Osteoblast (primary cell): ENCODE data around the gene VPREB3. TPM values are rescaled to one million over a fixed set of nuclear protein-coding genes. Genes with fewer than 3 reads are reported as not detected.
"Not testable (repeated sequence)": the region's sequence is repeated elsewhere in the genome, so short reads cannot be mapped to it uniquely, and the experiment has no call there.

ENCODE experiments used
- DNase-seq: peaks from one replicate; pipeline ENCODE4 v3.0.0; 2011; ENCODE audit warnings: low spot score, mixed read lengths; ENCODE audit not compliant: insufficient read length; ENCODE audit errors: missing footprints
- H2AFZ ChIP-seq: 2 replicates; pipeline ENCODE4 v1.6.0; 2011; ENCODE audit warnings: mild to moderate bottlenecking, low read length
- H3K27ac ChIP-seq: 2 replicates; pipeline ENCODE4 v1.5.1; 2011; ENCODE audit warnings: mild to moderate bottlenecking, low read depth, low read length, moderate library complexity
- H3K27me3 ChIP-seq: 2 replicates; pipeline ENCODE4 v1.6.0; 2012; ENCODE audit warnings: mild to moderate bottlenecking, control low read depth, inconsistent platforms, low read length, moderate library complexity; ENCODE audit not compliant: insufficient read depth
- H3K36me3 ChIP-seq: 2 replicates; pipeline ENCODE4 v1.5.1; 2011; ENCODE audit warnings: mild to moderate bottlenecking, low read length, control low read depth, moderate library complexity; ENCODE audit not compliant: insufficient read depth
- H3K4me1 ChIP-seq: 2 replicates; pipeline ENCODE4 v1.5.1; 2011; ENCODE audit warnings: mild to moderate bottlenecking, low read length, control low read depth, moderate library complexity; ENCODE audit not compliant: insufficient read depth
- H3K4me2 ChIP-seq: 2 replicates; pipeline ENCODE4 v1.6.0; 2011; ENCODE audit warnings: mild to moderate bottlenecking, low read length; ENCODE audit not compliant: insufficient read depth
- H3K4me3 ChIP-seq: fragments of 200-600 bp; sonication (generic); 3 replicates; pipeline ENCODE4 v1.5.1; 2012; ENCODE audit warnings: mild to moderate bottlenecking, low read length, inconsistent platforms; ENCODE audit not compliant: insufficient read depth
- H3K79me2 ChIP-seq: 2 replicates; pipeline ENCODE4 v1.6.0; 2012; ENCODE audit warnings: mild to moderate bottlenecking, low read length, control low read depth, inconsistent platforms; ENCODE audit not compliant: insufficient read depth
- H3K9me3 ChIP-seq: 2 replicates; pipeline ENCODE4 v1.5.1; 2011; ENCODE audit warnings: low read depth, low read length, control low read depth
- H4K20me1 ChIP-seq: 2 replicates; pipeline ENCODE4 v1.6.0; 2012; ENCODE audit warnings: mild to moderate bottlenecking, low read length, control low read depth; ENCODE audit not compliant: insufficient read depth
- total RNA-seq: library from RNA; depleted of rRNA; stranded (reverse); fragments of >200 nt; gene quantifications from 2 replicates; pipeline ENCODE4 v1.2.3, GENCODE V29; 2012
- TF ChIP-seq, protein P1 (sequence below): IDR thresholded peaks from 2 replicates; pipeline ENCODE4 v1.5.1; 2011; ENCODE audit warnings: mild to moderate bottlenecking, low read depth, low read length, moderate library complexity; ENCODE audit errors: extremely low read depth

VPREB3 gene
- total RNA-seq, 1 donor: not detected

DNA sequence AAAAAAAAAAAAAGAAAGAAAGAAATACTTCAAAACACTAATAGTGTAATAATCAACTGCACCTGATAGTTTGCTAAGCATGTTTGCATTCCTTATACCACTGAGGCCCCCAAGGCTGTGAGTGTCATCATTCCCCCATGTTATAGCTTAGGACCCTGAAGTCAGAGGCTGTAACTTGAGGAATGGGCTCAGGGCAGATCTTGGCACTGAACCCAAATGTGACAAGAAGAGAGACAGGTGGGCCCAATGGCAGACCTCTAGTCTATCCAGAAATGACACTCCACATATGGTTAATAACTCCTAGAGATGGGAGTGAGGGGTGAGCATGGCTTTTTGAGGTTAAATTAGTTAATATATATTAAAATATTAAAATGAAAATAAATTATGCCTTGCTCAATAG, 16.5 kb downstream of the VPREB3 start:
- no peak overlapping the region for H3K4me2 ChIP-seq
- no peak overlapping the region for H2AFZ ChIP-seq
- DNase-seq: no peak
- no peak overlapping the region for H3K27ac ChIP-seq
- no peaks in the 10 kb centered on the region for H3K4me1 ChIP-seq
- H3K79me2 ChIP-seq: no peaks in the 10 kb centered on the region
- peaks cover 2% of the 10 kb centered on the region for H3K36me3 ChIP-seq
- no peaks in the 10 kb centered on the region for H4K20me1 ChIP-seq
- TF ChIP-seq, protein P1, sequence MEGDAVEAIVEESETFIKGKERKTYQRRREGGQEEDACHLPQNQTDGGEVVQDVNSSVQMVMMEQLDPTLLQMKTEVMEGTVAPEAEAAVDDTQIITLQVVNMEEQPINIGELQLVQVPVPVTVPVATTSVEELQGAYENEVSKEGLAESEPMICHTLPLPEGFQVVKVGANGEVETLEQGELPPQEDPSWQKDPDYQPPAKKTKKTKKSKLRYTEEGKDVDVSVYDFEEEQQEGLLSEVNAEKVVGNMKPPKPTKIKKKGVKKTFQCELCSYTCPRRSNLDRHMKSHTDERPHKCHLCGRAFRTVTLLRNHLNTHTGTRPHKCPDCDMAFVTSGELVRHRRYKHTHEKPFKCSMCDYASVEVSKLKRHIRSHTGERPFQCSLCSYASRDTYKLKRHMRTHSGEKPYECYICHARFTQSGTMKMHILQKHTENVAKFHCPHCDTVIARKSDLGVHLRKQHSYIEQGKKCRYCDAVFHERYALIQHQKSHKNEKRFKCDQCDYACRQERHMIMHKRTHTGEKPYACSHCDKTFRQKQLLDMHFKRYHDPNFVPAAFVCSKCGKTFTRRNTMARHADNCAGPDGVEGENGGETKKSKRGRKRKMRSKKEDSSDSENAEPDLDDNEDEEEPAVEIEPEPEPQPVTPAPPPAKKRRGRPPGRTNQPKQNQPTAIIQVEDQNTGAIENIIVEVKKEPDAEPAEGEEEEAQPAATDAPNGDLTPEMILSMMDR: no peak
- no peaks in the 10 kb centered on the region for H3K27me3 ChIP-seq
- no peaks in the 10 kb centered on the region for H3K9me3 ChIP-seq
- H3K4me3 ChIP-seq: no peak overlapping the region

- H3K4me3 ChIP-seq, H4K20me1 ChIP-seq, H3K79me2 ChIP-seq, H3K4me1 ChIP-seq, H2AFZ ChIP-seq, DNase-seq, H3K27ac ChIP-seq, H3K4me2 ChIP-seq, H3K36me3 ChIP-seq, H3K9me3 ChIP-seq, H3K27me3 ChIP-seq: not testable (repeated sequence)
Measured at GRCh38 chr22:23728108-23728507, 26.1 kb downstream of the VPREB3 start.

DNA sequence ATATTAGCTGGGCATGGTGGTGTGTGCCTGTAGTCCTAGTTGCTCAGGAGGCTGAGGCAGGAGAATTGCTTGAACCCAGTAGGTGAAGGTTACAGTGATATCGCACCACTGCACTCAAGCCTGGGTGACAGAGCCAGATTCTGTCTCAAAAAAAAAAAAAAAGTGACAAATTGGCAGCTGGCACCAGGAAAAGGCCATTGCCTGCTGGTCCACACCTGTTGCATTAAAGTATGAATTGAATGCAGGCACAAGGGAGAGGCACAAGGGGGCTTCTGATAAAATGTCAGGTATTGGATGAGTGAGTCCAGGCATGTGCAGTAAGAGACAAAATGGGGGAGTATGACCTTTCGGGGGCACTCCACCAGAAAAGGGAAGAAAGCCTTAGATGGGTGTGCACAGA, 31.5 kb downstream of the VPREB3 start:
- Histone ChIP-seq H3K36me3 (no peaks in the 10 kb centered on the region), H3K79me2 (no peaks in the 10 kb centered on the region), H3K4me3 (no peak overlapping the region), H3K9me3 (no peaks in the 10 kb centered on the region), H3K27ac (no peak overlapping the region), H2AFZ (no peak overlapping the region), H3K4me1 (no peaks in the 10 kb centered on the region), H3K27me3 (peaks cover 2% of the 10 kb centered on the region), H3K4me2 (no peak overlapping the region), H4K20me1 (no peaks in the 10 kb centered on the region)
- no peak for DNase-seq
- TF ChIP-seq, protein P1: no peak

DNA sequence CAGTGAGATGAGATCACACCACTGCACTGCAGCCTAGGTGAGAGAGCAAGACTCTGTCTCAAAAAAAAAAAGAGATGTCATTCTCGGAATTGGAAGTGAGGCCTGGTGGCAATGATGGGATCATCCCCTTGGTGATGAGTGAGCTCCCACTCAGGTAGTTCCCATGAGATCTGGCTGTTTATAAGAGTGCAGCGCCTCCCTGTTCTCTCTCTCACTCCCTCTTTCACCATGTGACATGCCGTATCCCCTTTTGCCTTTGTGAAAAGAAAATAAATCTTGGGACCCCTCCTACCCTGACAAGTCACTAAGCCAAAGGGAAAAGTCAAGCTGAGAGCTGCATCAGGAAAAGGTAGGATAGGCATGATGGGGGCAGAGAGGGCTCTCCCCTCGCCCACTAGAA, 32.1 kb downstream of the VPREB3 start:
- Histone ChIP-seq H3K36me3 (no peaks in the 10 kb centered on the region), H3K4me3 (no peak overlapping the region), H3K4me1 (no peaks in the 10 kb centered on the region), H2AFZ (no peak overlapping the region), H3K27ac (no peak overlapping the region), H3K79me2 (no peaks in the 10 kb centered on the region), H3K9me3 (no peaks in the 10 kb centered on the region), H3K27me3 (no peaks in the 10 kb centered on the region), H3K4me2 (no peak overlapping the region), H4K20me1 (no peaks in the 10 kb centered on the region)
- TF ChIP-seq, protein P1: no peak
- no peak for DNase-seq
